Body of pancreas (tissue), 4 donors: ENCODE results near the gene DLAT. TPM values are rescaled to one million over a fixed set of nuclear protein-coding genes. Genes with fewer than 3 reads are reported as not detected.
"Not testable (repeated sequence)": the region's sequence is repeated elsewhere in the genome, so short reads cannot be mapped to it uniquely, and the experiment has no call there.

Experiments
- ATAC-seq: fragments of 150-250 bp; one replicate; pipeline ENCODE4 v1.9.1; 2016
- DNase-seq, 4 donors: peaks; one replicate each; pipeline ENCODE4 v3.0.0-alpha.2; 2019
- H3K27ac ChIP-seq, 4 donors: fragments of 200-600 bp; sonication (generic); 1 replicate in 3 of 4; 2 replicates in 1 of 4; pipeline versions ENCODE4 v1.5.1 to v1.6.1; 2016 to 2019; ENCODE audit warnings: mild to moderate bottlenecking in 1 of 4, mixed read lengths in 1 of 4, moderate library complexity in 1 of 4
- H3K27me3 ChIP-seq, 2 donors: fragments of 200-600 bp; sonication (generic); one replicate each; pipeline ENCODE4 v1.6.0; 2016; ENCODE audit warnings: mild to moderate bottlenecking in 1 of 2
- H3K36me3 ChIP-seq, 2 donors: fragments of 200-600 bp; sonication (generic); replicated peaks in 1 of 2; 2 replicates each; pipeline ENCODE4 v1.5.1; 2016; ENCODE audit warnings: low read depth in 2 of 2; ENCODE audit not compliant: insufficient read depth in 1 of 2
- H3K4me1 ChIP-seq: fragments of 200-600 bp; sonication (generic); one replicate; pipeline ENCODE4 v1.6.0; 2016
- H3K4me3 ChIP-seq, 2 donors: fragments of 200-600 bp; sonication (generic); 1 replicate in 1 of 2; 2 replicates in 1 of 2; pipeline ENCODE4 v1.5.1; 2016 to 2019
- H3K9me3 ChIP-seq, 3 donors: fragments of 200-600 bp; sonication (generic); 1 replicate in 2 of 3; 2 replicates in 1 of 3; pipeline ENCODE4 v1.5.1; 2016
- POLR2A ChIP-seq, 3 donors: fragments of 450-650 bp; IDR thresholded peaks; one replicate each; pipeline ENCODE4 v1.6.1; 2016; ENCODE audit warnings: antibody characterized with exemption in 3 of 3, mild to moderate bottlenecking in 2 of 3
- WGBS, 2 donors: methylation state at CpG; one replicate each; pipeline ENCODE4 v1.1.5; 2017; 5-methylcytosine and 5-hydroxymethylcytosine counted together
- intact Hi-C: fragments of 100-400 bp; cut with DNase I; formaldehyde crosslinking; loops from one replicate; pipeline ENCODE4 v1.15.1; 2023
- total RNA-seq, 2 donors: library from RNA; depleted of rRNA; stranded (reverse); fragments of >200 nt; gene quantifications; one replicate each; pipeline ENCODE4 v1.1.0, GENCODE V29; 2016
- TF ChIP-seq, protein P1 (sequence below), 7 experiments: fragments of 450-650 bp in 4 of 7; fragments of 200-600 bp in 3 of 7; sonication (generic) in 3 of 7; IDR thresholded peaks; one replicate each; pipeline ENCODE4 v1.5.1; 2016 to 2019; ENCODE audit warnings: antibody characterized with exemption in 7 of 7

Gene DLAT
- total RNA-seq, 2 donors from 2014 or later = 10.4 to 10.5 TPM

DNA sequence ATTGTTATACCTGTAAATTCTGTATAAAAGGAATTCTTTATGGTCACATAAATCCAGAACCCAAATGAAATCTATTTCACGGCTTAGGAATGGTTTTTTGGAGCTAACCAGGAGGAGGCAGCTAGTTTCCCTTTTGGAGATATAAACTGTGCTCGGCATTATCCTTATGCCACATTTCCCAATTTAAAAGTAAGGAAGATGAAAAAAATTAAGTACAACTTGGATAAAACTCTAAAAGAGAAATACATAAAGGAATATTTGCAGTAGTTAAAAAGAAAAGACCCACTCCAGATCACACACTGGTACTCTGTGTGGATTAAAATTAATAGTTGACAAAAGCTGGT lies 17.7 kb downstream of the DLAT start:
- Histone ChIP-seq H3K27me3 (no peaks in the 10 kb centered on the region), H3K4me1 (peaks cover 3% of the 10 kb centered on the region), H3K27ac (no peak overlapping the region), H3K4me3 (no peak overlapping the region), H3K9me3 (no peaks in the 10 kb centered on the region), H3K36me3 (peaks cover 5 to 9% of the 10 kb centered on the region in 2 donors)
- TF ChIP-seq POLR2A (IDR thresholded peaks at IDR 0.05) = no peak
- TF ChIP-seq, protein P1, sequence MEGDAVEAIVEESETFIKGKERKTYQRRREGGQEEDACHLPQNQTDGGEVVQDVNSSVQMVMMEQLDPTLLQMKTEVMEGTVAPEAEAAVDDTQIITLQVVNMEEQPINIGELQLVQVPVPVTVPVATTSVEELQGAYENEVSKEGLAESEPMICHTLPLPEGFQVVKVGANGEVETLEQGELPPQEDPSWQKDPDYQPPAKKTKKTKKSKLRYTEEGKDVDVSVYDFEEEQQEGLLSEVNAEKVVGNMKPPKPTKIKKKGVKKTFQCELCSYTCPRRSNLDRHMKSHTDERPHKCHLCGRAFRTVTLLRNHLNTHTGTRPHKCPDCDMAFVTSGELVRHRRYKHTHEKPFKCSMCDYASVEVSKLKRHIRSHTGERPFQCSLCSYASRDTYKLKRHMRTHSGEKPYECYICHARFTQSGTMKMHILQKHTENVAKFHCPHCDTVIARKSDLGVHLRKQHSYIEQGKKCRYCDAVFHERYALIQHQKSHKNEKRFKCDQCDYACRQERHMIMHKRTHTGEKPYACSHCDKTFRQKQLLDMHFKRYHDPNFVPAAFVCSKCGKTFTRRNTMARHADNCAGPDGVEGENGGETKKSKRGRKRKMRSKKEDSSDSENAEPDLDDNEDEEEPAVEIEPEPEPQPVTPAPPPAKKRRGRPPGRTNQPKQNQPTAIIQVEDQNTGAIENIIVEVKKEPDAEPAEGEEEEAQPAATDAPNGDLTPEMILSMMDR (IDR thresholded peaks at IDR 0.05) = no peak
- intact Hi-C loops = no loop called here
- no peak for ATAC-seq
- WGBS, 2 donors = 93 to 97% methylated on average over 2 of the region's 2 CpGs
- DNase-seq = no peak

- Histone ChIP-seq H3K27ac (peak overlapping the region in 2 of 4 donors; percentile 44 to 46), H3K9me3 (no peaks in the 10 kb centered on the region), H3K4me1 (peaks cover 3% of the 10 kb centered on the region), H3K36me3 (peaks cover 0 to 5% of the 10 kb centered on the region in 2 donors), H3K4me3 (no peak overlapping the region), H3K27me3 (no peaks in the 10 kb centered on the region)
- ATAC-seq = peak; percentile 75
- no peak for TF ChIP-seq POLR2A (IDR thresholded peaks at IDR 0.05)
- WGBS, 2 donors = 49 to 57% methylated on average over 4 of the region's 4 CpGs
- intact Hi-C loops = no loop called here
- DNase-seq = peak; percentile 54 to 75 (median 62)
Measured at GRCh38 chr11:112044961-112045360, 19.8 kb downstream of the DLAT start.

DNA sequence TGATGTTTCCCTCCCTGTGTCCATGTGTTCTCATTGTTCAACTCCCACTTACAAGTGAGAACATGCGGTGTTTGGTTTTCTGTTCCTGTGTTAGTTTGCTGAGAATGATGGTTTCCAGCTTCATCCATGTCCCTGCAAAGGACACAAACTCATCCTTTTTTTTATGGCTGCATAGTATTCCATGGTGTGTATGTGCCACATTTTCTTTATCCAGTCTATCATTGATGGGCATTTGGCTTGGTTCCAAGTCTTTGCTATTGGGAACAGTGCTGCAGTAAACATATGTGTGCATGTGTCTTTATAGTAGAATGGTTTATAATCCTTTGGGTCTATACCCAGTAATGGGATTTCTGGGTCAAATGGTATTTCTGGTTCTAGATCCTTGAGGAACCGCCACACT lies 21.4 kb downstream of the DLAT start:
- H3K4me3 ChIP-seq, H3K27me3 ChIP-seq, H3K9me3 ChIP-seq, H3K27ac ChIP-seq, DNase-seq, H3K36me3 ChIP-seq, ATAC-seq, H3K4me1 ChIP-seq, intact Hi-C loops: not testable (repeated sequence)
- 98 to 100% methylated on average over 2 of the region's 2 CpGs for WGBS, 2 donors

- ATAC-seq, H3K4me3 ChIP-seq, H3K9me3 ChIP-seq, intact Hi-C loops, DNase-seq, H3K27ac ChIP-seq, H3K4me1 ChIP-seq, H3K27me3 ChIP-seq: not testable (repeated sequence)
- WGBS, 2 donors = 93 to 96% methylated on average over 3 of the region's 3 CpGs
- H3K36me3 ChIP-seq = peaks cover 0 to 12% of the 10 kb centered on the region in 2 donors
Measured at GRCh38 chr11:112048256-112048655, 23.0 kb downstream of the DLAT start.

- 48% methylated on average over 2 of the region's 2 CpGs for WGBS, 2 donors
- Histone ChIP-seq H3K36me3 (peaks cover 0 to 15% of the 10 kb centered on the region in 2 donors), H3K9me3 (no peaks in the 10 kb centered on the region), H3K27me3 (no peaks in the 10 kb centered on the region), H3K4me1 (peaks cover under 1% of the 10 kb centered on the region), H3K27ac (no peak overlapping the region), H3K4me3 (no peak overlapping the region)
- DNase-seq = no peak
- TF ChIP-seq, protein P1 (IDR thresholded peaks at IDR 0.05) = no peak
- no peak for TF ChIP-seq POLR2A (IDR thresholded peaks at IDR 0.05)
- intact Hi-C loops = no loop called here
- ATAC-seq = no peak
Measured at GRCh38 chr11:112049777-112050176, 24.6 kb downstream of the DLAT start.

DNA sequence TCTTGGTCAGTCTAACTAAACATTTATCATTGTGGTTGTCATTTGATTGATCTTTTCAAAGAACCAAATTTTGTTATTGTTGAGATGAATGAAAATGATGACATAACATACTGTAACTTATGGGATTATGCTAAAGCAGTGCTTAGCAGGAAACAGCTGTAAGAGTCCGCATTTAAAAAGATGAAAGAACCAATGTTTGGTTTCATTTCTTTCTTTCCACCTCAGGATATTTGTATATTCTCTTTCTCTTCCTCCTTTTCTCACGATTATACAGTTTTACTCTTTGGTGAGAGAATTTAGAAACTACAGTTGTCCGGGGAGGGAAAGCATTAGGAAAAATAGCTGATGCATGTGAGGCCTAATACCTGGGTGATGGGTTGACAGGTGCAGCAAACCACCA lies 25.5 kb downstream of the DLAT start:
- H3K36me3 ChIP-seq = peaks cover 0 to 14% of the 10 kb centered on the region in 2 donors
- no peaks in the 10 kb centered on the region for H3K27me3 ChIP-seq
- intact Hi-C loops = no loop called here
- no peaks in the 10 kb centered on the region for H3K9me3 ChIP-seq
- H3K27ac ChIP-seq = no peak overlapping the region
- TF ChIP-seq, protein P1 (IDR thresholded peaks at IDR 0.05) = no peak
- no peak for TF ChIP-seq POLR2A (IDR thresholded peaks at IDR 0.05)
- no peaks in the 10 kb centered on the region for H3K4me1 ChIP-seq
- DNase-seq (no peak), ATAC-seq (no peak)
- 77 to 86% methylated on average over 3 of the region's 3 CpGs for WGBS, 2 donors
- no peak overlapping the region for H3K4me3 ChIP-seq
